Head of caudate nucleus (tissue), 42 donors: Measurements from ENCODE around the gene PLEKHA7.
A peak's percentile ranks its signal among the peaks of the same experiment; 100 is the strongest.
"Not testable (repeated sequence)": the region's sequence is repeated elsewhere in the genome, so short reads cannot be mapped to it uniquely, and the experiment has no call there.

Experiments
- DNase-seq, 42 donors: peaks; one replicate each; pipeline versions ENCODE4 v3.0.0 to v3.0.0-alpha.2; 2020 to 2021; ENCODE audit warnings: mixed read lengths in 7 of 42
- intact Hi-C: fragments of 100-400 bp; cut with DNase I; formaldehyde crosslinking; loops from one replicate; pipeline ENCODE4 v1.15.0; 2022

Gene PLEKHA7

DNA sequence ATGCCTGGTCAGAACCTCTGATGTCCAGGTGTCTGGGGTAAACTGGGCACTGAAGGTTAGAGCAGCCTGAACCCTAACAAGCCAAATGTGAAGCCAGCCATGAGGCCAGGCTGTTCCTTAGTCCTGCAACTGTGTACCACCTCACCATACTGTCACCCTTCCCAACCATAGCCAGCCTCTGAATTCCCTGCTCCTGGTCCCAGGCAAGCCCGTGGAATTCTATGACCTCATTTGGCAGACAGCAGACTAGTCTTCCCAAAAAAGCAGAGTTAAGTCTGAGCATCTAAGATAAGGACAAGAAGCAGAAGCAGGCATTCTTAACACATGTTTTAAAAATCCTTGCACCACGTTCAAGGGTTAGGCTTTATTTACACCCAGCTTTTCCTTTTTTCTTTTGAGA, 140.9 kb downstream of the PLEKHA7 start:
- intact Hi-C loops = no loop called here
- DNase-seq = no peak

GRCh38 chr11:16871368-16871767, 142.8 kb downstream of the PLEKHA7 start:
- no peak for DNase-seq
- intact Hi-C loops = no loop called here

GRCh38 chr11:16867097-16867496, 147.1 kb downstream of the PLEKHA7 start:
- no peak for DNase-seq
- intact Hi-C loops = no loop called here

GRCh38 chr11:16864428-16864827, 149.8 kb downstream of the PLEKHA7 start:
- intact Hi-C loops, DNase-seq: not testable (repeated sequence)

GRCh38 chr11:16863389-16863788, 150.8 kb downstream of the PLEKHA7 start:
- intact Hi-C loops = no loop called here
- no peak for DNase-seq

DNA sequence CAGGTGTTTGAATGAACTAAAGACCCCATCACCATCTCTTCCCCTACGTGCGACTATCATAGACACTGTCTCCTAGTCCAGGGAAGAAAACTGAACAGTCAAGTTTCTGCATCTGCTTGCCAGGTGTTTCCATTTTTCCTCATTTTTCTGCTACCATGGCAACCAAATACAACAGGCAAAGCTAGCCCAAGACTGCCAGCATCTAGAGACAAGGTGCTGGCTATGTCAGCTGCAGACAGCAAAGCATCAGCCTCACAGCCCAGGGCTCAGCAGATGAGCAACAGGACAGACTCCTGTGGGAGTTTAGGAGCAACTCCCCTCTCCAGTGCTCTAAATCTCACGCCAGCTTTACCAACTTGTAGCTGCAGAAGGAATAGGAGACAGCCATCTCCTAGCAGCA, 151.5 kb downstream of the PLEKHA7 start:
- intact Hi-C loops = no loop called here
- no peak for DNase-seq

DNA sequence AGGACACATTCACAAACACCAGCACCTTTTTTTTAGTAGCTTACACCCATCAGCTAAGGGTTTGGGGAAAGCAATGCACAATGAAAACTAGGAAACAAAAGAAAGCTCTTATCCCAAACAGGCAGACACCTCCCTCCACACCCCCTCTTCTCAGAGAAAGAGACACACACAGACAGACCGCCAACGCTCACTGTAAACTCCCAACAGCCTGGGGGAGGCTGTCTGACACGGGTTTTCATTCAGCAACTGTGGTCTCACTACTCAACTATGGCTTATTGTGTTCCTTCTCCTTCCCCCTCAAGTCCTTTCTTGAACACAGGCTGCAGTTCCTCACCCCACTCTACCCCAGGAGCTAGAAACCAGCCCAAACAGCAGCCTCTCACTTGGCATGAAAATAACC, 152.4 kb downstream of the PLEKHA7 start:
- intact Hi-C loops = no loop called here
- DNase-seq = peak in 37 of 42 donors; percentile 6 to 87 (median 46)

DNA sequence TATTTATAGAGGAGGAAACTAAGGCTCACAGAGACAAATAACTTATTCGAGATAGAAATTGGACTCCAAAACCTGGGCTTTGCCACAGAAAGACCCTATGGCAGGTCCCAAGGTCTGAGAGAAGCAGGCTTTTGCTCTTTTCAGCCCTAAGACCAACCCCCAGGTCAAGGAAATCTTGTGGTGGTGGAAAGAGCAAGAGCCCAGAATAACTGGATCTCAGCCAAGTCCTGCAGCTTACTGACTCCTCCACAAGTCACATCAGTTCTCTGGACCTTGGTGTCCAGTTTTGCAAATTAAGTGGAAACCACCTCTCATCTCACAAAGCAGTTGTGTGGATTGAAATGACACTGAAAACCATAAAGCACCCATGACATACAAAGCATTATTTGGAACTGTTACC, 153.6 kb downstream of the PLEKHA7 start:
- DNase-seq = no peak
- intact Hi-C loops = no loop called here

DNA sequence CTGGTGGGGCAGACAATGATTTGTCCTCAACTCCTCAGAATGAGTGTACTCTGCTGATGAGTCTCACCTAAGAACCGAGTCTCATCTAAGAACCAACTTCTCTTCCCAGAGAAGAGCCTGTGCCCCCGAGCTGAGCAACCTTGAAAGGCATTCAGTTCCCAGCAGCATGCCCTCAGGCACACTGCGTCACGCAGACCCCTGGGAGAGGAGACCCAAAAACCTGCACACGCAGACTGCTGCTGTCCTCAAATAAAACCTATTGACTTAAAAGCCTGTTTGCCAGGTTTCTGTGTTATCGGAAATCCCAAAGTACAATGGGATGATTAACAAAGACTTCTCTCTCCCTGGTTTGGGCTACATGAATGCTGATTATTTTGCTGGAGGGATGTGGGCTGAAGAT, 154.6 kb downstream of the PLEKHA7 start:
- no peak for DNase-seq
- intact Hi-C loops = no loop called here

DNA sequence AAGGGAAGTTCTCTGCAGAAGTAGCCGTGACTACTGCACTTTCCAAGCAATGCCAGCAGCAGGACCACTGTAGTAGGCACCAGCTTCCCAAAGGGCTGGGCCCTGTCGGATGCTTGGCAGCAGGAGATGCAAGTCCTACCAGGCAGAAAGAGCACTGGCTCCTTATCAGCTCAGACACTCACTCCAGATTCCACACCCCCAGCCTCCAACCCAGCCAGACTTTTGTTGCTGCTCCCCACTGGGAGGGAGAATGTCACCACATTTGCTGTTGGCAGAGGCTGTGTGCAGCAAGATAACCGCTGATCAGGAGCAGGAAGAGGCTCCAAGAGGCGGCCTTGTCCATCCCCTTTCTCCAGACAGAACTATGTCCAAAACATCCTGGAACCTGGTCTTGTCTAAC, 157.0 kb downstream of the PLEKHA7 start:
- intact Hi-C loops = no loop called here
- DNase-seq = no peak

DNA sequence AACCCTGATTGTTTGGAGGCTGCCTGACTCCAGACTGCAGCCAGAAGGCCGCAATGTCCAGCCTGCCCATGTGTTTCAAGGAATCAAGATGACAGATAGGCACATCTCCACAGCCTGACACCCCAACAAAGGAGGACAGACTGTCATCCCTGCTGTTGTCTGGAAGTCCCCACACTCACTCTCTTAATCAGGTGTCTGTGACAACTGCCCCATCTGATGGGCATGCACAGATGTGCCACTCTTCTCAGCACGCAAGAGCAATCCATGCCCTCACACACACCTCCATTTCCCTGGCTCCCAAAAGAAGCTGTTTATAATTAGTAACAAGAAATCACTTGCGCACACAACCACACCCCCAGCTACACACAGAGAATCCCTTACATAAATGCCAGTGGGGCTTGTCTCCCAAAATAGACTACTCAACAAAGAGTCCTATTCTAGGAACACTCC, 158.2 kb downstream of the PLEKHA7 start:
- DNase-seq = peak in 23 of 42 donors; percentile 12 to 79 (median 43)
- intact Hi-C loops = no loop called here

GRCh38 chr11:16854979-16855378, 159.2 kb downstream of the PLEKHA7 start:
- DNase-seq = no peak
- intact Hi-C loops = no loop called here

DNA sequence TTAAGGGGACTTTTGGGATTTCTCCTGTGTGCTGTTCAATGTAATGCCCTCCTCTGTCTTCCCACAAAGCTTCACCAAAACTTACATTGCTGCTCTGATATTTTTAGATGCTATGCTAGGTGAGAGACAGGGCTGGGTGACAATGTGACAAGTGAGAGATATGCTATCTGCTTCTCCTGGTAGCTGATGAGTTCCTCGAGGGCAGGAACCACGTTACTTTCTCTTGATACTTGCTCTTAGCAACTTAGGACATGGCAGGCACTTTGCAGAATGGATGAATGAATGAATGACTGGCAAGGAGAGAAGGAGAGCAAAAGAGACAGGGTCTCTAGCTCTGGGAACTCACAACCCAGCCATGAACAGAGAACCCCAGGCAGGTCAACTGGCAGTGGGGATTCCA, 160.4 kb downstream of the PLEKHA7 start:
- intact Hi-C loops = no loop called here

DNA sequence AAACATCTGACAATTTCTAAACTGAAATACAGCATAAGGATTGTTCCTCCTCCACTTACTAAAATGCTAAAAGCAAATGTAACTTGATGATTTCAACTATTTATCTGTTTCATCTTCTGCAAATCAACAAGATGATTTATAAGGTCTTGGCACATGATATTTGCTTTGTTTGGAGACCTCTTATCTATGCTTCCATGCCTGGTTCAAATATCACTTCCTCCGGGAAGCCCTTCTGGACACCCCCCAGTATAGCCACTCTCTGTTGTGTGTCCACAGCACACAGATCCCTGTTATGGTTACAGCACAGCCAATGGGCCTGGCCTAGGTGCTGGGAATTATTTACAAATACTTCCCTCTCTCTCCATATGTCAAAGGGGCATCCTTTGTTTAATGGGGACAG, 160.9 kb downstream of the PLEKHA7 start:
- intact Hi-C loops = no loop called here
- no peak for DNase-seq

More for the DNA sequence above, 160.4 kb downstream of the PLEKHA7 start:
- DNase-seq = no peak

DNA sequence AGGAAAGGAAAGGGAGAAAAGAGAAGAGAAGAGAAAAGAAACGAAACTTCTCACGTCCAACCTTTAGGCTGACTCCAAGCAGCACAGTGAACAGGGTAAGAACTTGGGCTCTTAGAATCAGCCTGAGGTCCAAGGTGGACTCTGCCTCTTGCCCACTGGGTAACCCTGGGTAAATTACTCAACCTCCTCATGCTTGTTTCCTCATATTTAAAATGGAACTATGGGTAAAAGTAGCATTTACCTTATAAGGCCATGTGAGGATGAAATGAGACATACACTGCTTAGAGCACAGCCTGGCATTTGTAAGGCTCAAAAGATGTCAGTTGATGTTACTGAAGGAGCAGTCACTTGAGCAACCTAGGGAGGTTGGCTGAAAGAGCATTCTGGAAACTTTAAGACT, 167.9 kb downstream of the PLEKHA7 start:
- intact Hi-C loops = no loop called here
- DNase-seq = no peak

GRCh38 chr11:16844268-16844771, 169.9 kb downstream of the PLEKHA7 start:
- no peak for DNase-seq
- intact Hi-C loops = no loop called here

- no peak for DNase-seq
Measured at GRCh38 chr11:16843294-16843693, 170.9 kb downstream of the PLEKHA7 start.

DNA sequence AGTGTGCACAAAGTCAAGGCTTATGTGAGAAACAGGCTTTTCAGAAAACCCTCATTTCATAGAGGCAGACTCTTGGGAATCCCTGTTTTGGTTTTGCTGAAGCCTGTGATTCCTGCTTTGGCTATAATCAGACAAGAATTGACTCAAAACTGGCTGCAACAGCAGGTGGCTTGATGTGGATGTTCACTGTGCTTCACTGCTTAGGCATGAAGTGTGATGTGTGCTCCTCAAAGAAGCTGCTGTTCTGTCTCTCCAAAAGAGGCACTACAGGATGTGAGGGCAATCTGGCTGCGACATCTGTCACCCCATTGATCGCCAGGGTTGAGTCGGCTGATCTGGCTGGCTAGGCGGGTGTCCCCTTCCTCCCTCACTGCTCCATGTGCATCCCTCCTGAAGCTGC, 172.2 kb downstream of the PLEKHA7 start:
- DNase-seq = no peak
- intact Hi-C loops = no loop called here

More at GRCh38 chr11:16843294-16843693, 170.9 kb downstream of the PLEKHA7 start:
- intact Hi-C loops = no loop called here

DNA sequence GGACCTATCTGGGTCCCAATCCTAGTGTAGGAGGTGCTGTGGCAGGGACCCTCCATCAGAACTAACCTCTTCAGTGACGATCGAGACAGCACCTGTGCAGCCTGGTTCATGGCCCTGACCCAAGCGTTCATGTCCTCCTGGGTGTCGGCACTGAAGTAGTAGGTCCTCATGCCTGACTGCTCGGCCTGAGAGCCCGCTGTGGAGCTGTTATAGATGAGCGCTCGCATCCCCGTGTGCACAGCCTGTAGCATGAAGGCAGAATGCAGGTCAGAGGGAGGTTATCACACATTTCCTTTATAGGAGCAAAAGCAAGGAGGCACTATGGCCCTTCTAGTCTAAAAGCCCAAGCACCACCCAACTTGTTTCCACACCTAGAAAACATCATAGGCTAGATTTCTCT, 172.7 kb downstream of the PLEKHA7 start:
- intact Hi-C loops = no loop called here
- DNase-seq = no peak

DNA sequence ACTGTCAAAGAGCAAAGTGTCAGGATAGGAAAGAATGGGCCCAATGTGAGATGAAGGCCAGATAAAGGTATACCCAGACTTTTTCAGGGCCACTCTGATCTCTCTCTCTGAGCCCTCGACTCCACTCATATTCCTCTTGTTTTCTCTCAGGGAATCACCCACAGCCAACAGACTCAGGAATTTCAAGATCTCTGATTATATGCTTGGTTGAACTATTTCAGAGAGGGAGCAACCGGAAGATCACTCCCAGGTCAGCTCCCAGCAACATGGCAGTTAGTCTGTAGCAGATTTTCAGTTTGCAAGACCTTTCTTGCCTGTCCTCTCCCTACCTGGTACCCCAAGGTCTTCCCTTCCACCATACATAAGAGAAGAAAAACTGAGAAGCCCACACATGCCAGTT, 173.3 kb downstream of the PLEKHA7 start:
- intact Hi-C loops = no loop called here
- no peak for DNase-seq

- no peak for DNase-seq
- intact Hi-C loops = no loop called here
Measured at GRCh38 chr11:16839821-16840220, 174.4 kb downstream of the PLEKHA7 start.

DNA sequence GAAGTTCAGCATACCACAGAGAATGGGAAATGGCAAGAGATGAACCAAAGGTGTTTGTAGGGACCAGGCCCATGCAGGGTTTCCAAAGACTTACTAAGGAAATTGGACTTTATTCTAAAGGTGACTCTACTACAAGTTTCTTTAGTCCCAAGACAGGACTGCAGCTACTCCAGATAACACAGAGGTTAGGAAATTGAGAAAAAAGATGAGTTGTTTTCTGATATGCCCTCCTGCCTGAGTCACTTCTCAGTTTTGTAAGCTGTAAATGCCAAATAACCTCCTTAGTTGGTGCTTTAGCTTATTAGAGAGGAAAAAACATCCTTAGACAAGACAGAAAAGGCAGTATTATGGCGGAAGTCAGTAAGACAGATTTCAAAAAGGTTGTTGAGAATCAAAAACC, 179.8 kb downstream of the PLEKHA7 start:
- intact Hi-C loops = no loop called here
- no peak for DNase-seq
